T-helper 1 cell treated with Interleukin-12 subunit alpha and Interleukin-12 subunit beta and Interleukin-4 antibody, amounts not matched to agents 30 ng/mL and 1 ng/mL, for 36 hours (primary cell): ENCODE data around the gene SEMA3G. TPM values are rescaled to one million over a fixed set of nuclear protein-coding genes. Genes with fewer than 3 reads are reported as not detected.

Source experiments
- intact Hi-C: fragments of 100-400 bp; cut with micrococcal nuclease; formaldehyde crosslinking; loops from one replicate; pipeline ENCODE4 v1.15.1; 2024
- total RNA-seq: library from RNA; stranded (reverse); gene quantifications from 2 replicates; pipeline ENCODE4 v1.2.3, GENCODE V29; 2022

SEMA3G gene
- total RNA-seq, 1 donor from 2014 or later = not detected

DNA sequence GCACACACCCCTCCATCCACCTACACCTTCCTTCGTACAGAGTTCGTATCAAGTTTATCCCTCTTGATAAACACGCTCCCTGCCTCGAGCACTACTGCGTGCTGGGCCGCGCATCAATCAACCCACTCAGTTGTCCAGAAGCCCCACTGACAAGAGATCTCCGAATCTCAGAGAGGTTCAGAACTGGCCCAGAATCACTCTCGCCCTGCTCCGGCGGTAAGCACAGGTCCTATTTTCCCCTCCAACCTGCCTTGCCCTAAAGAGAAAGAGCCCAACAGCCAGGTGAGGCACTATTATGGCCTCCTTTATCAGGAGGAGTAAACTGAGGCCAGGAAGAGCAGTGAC, 10.0 kb upstream of the SEMA3G start:
- intact Hi-C loops = loop anchor here (1.0 to 10.0 kb wide), 8 partner anchors 10 to 590 kb away; partner anchors contain the start of genes ALAS1, DUSP7, GLT8D1 and GNL3

DNA sequence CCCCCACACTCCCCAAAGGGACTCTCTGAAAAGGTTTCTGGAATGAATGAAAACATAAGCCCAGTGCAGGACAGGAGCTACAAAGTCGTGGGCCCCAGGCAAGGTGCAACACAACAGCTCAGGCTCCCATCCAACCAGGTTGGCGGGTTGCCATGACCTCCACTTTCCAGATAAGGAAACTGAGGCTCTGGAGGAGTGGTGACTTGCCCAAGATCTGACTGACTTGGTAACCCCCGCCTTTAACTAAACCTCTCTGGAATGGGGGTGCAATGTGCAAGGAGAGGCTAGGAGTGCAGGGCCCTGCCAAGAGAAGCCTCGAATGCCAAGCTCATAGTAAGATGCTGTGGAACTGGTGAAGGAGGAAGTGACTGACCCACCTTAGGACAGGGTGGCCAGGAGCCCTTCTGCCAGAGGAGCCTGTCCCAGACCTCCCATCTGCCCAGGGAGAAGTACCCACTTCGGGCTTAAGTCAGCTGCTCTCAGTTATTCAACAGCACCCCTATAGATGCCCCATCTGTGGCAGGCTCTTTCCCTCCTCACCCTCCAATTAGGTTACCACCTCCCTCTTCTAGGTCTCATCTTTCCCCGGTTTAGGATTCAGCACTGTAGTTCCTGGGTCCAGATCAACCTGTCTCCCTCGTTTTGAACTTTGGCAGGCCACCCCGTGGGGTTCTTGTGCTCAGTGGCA, 9.5 kb upstream of the SEMA3G start:
- intact Hi-C loops = loop anchor here (2.0 to 10.0 kb wide), 2 partner anchors 398 to 590 kb away; partner anchors contain the start of genes DUSP7 and SFMBT1

DNA sequence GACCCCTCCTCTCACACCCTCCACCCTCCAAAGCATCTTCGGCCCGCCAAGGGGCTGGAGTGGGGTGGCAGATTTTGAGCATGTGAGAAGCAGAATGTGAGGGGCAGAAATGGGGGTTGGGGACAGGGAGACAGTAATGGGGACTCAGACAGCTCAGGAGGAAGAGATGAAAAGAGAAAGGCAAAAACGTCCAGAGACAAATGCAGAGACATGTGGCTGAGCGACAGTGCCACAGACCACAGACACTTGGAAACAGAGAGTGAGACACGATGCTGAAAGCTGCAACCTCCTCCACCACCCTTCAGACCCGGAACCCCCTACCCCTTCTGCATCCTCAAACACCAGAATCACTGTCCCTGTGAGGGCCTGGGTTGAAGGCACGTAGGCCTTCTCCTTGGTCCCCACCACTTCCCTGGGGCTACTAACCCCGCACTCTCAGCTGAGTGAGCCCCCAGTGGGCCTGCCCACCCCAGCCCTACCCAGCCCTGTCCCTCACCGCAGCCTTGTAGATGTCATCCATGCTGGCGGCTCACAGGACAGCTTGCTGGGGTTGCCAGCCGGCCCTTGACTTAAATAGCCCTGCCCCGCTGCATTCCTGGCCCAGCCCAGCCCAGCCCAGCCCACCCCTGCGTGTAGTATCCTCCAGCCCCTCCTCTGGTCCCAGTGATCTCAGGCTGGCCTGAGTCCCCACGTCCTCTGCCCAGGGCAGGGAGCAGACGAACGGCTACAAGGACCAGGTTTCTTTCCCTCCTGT, 8.8 kb upstream of the SEMA3G start, which contains the start of gene TNNC1:
TSS of gene TNNC1 (minus strand) at position 546 of the 754 bp plus-strand sequence. CDS start at position 520, 26 bp downstream.
- intact Hi-C loops = loop anchor here (2.0 to 10.0 kb wide), 2 partner anchors 397 to 591 kb away; partner anchors contain the start of genes DUSP7 and SFMBT1

DNA sequence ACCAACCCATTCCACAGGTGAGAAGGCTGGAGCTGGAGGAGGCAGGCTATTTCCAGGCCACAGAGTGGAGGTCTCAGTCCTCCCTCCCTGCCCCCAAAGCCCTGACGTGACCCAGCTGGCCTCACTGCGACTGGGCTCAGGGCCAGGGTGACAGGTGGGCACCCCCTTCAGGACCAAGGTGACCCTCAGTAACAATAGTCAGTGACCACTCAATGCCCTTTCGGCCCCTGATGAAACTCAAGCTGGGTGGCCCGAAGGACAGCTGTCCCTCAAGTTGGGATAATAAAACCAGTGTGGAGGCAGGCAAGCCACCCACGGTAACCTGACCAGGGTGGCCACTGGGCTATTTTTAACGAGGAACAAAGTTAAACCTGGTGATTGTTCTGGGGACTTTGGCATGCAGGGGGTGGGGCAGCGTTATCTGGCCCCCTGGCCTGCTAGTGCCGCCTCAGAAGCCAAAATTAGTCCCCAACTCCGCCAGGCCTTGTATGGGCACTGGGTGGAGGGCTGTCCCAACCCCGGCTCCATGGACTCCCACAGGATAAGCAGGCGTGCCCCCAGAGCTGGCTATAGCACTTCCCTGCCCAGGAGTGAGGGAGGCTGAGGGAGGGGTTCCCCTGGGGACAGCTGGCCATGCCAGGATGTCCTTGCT, 7.8 kb upstream of the SEMA3G start:
- intact Hi-C loops = loop anchor here (10.0 kb wide), 1 partner anchor 592 kb away; the partner anchor contains the start of gene SFMBT1

DNA sequence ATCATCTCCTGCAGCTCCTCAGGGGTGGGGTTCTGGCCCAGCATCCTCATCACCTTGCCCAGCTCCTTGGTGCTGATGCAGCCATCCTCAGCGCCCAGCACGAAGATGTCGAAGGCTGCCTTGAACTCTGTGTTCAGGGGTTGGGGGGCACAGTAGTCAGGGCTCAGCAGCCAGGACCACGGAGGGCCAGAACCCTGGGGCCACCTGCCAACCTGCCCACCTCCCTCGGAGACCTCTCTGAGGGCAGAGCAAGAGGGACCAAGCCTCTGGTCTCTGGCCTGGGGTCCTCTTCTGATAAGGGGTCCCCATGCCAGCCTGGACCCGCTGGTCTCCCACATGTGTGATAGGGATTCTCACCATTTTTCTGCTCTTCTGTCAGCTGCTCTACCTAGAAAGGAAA, 7.2 kb upstream of the SEMA3G start:
- intact Hi-C loops = loop anchor here (10.0 kb wide), 1 partner anchor 593 kb away; the partner anchor contains the start of gene SFMBT1

DNA sequence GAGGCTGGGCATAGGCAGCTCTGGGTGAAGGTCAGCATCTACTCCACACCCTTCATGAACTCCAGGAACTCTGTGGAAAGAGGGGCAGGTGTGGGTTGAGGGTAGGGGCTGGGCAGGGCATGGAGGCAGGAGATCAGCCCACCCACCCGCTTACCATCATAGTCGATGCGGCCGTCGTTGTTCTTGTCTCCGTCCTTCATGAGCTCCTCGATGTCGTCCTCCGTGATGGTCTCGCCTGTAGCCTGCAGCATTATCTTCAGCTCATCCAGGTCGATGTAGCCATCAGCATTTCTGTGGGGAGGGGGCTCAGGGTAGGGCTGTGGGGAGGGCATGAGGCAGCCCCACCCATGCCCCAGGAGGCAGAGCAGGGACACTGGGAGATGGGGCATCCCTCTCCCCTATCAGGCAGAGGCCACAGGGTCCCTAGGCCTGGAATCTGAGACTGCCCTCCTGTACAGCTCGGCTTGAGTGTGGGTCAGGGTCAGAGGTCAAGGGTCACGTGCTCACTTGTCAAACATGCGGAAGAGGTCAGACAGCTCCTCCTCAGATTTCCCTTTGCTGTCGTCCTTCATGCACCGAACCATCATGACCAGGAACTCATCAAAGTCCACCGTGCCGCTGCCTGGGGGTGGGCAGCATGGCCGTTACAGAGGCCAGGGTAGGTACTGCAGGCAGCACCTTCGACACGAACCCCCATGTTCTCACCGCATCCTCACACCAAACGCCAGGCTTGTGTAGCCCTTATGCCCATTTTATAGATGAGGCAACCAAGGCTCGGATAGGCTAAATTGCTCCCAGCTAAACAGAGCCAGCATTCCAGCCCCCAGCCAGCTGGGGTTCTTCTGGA, 6.6 kb upstream of the SEMA3G start:
- intact Hi-C loops = loop anchor here (10.0 kb wide), 1 partner anchor 593 kb away; the partner anchor contains the start of gene SFMBT1

DNA sequence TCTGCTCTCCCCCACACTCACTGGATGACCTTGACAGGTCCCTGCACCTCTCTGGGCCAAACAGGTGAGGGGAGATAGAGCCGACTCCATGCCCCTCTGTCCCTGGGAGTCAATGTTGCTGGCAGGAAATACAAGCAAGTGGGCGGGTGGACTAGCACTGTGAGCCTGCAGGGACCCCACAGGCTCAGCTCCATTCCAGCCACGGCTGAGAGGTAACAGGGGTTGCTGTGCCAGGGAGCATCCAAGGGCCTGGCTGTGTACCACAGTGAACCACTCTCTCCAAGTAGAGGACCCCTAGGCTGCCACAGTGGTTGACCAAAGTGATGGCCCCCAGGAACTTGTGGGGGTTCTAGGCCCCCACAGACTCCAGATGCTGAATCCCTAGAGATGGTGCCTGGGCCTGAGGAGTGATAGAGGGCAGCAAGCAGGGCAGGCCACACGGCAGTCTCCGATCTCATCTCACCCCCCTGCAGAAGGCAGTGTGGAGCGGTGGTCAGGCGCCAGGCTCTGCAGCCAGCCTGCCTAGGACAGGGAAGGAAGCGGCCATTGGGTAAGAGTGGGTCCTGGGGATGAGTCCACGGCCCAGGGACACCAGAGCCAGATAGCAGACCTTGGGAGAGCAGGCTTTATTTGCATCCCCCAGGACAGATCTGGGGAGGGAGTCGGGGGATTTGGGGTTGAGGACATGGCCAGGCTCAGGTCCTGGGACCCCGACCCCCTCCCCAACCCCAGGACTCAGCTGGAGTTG, 5.8 kb upstream of the SEMA3G start:
- intact Hi-C loops = loop anchor here (10.0 kb wide), 1 partner anchor 594 kb away; the partner anchor contains the start of gene SFMBT1

DNA sequence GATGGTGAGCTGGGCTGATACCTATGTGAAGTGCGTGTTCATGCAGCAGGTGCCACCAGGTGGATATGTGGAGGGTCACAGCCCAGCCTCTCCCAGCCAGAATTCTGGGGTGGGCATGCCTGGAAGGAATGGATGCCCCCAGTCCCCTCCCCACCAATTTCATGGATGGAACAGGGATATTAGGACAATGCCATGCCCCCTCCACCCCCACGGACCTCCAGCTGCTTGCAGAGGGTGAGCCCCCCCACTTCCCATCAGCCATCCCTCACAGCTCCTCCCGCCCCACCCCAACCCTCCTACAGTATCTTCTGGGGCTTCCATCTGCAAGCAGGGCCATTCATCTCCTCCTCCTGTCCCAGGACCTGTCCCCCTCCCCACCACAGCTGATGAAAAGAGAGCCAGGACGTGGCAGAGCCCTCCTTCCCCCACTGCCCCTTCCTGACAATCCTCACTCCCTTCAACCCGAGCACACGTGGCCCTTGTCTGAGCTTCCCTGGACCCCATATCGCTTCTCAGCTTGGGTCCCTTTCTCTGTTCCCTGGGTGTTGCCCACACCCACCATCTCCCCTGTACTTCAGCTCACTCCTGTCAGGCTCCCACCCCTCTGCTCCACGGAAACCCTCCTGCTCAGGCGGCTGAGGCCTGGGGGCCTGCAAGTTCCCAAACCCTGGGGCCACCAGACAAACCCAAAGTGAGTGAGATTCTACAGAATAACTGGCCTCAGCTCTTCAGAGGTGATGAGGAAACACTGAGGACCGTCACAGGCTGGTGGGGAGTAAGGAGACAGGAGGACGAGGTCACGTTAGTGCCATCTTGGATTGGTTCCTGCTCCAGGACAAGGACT, 2.8 kb upstream of the SEMA3G start:
- intact Hi-C loops = loop anchor here (1.0 to 5.0 kb wide), 5 partner anchors 19 to 227 kb away; no protein-coding TSS in a partner anchor

DNA sequence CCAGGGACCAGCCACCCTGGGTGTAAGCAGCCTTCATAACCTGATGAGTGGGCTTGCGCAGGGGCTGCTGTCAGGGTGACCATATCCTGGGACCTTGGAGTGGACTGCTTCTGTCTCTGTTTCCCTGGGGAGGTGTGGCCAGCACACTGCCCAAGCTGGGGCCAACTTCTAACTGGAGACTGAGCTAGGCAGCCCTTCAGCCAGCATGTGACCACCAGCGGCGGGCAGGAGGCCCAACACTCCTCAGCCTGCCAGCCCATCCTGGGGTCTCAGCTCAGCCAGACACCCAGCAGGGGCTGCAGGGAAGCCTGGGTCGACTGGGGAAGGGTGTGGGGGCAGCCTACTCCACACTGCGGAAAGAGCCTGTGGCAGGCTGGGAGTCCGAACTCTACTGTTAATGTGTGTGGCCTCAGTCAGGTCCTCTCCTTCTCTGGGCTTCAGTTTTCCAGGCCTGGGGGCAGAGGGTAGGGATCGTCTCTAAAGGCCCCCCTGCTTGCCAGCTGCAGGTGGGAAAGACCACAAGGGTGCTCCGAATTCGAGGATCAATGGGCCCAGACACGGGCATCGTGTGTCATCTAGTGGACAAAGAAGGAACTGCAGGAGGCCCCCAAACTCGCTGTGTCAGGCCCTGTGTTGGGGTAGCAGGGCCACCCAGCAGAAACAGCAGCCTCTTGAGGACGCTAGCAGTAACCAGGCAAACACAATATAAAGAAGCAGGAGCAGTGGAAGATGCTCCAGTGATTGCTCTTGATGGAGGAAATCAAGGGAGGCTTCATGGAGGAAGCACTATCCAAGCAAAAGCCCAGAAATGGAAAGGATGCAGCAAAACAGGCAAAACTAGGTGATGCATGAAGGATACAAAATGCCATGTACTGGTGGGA, 2.0 kb upstream of the SEMA3G start:
- intact Hi-C loops = loop anchor here (1.0 to 5.0 kb wide), 5 partner anchors 19 to 227 kb away; no protein-coding TSS in a partner anchor

DNA sequence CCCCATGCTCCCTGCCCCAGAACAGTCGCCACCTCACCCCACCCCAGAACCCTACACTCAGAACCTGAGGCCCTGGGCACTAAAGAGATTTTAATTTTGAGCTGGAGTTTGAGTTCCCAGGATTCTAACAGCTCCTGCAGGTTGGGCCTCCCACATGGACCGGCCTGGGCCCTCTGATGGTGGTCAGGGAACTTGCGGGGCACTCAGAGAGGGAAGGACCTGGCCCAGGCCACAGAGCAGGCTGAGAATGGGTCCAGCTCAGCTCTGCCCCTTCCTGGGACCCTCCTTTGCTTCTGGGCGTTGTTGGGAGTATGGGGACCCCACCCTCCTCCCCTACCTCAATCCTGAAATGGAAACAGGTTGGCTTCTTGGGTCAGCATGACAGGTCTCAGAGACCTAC, 1.1 kb upstream of the SEMA3G start:
- intact Hi-C loops = loop anchor here (2.0 to 5.0 kb wide), 2 partner anchors 107 to 164 kb away; no protein-coding TSS in a partner anchor

DNA sequence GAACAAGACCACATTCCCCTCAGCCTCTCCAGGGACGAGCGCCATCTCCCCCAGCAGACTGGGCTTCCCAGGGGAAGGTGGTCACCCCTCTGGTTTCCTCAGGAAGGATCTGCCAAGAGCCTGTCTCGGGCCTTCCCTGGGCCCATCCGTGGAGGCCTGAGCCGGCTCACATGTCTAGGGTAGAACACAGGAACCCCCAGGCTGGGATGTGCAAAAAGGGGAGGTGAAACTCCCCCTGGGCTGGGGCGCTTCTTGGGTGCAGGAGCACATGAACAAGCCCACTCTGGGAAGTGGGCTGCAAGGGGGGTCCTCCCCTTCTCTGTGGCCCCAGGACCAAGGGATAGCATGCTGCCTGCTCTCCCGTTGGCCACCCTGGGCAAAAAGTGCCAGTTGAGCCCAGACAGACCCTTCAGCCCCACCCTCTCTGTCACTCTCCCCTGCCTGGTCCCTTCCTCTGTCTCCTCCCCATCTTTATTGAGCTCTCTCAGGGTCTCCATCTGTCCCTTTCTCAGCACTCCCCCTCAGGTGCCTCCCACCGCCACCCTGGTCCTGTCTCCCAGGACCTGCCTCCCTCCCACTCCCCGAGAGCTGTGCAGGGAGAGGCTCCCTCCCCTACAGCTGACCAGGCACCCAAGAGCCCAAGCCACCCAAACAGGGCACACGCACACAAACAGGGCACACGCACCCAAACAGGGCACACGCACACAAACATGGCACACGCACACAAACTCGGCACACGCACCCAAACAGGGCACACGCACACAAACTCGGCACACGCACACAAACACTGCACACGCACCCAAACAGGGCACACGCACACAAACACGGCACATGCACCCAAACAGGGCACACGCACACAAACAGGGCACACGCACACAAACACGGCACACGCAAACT, 864 bp downstream of the SEMA3G start:
- intact Hi-C loops = no loop called here

DNA sequence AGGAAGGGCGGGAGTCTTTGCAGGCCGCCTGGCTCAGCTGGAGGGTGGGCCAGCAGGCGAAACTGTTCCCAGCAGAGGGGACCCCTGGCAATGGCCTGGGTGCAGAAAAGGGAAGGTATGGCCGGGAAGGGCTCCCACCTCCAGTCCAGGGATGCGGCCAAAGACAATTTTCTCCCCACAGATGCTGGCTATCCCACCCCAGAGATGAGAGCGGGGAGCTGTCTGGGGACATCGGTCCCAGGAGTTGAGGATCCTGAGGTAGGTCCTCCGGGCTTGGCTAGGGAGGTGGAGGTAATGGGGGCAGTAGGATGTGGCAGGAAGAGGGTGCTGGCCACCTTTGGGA, 1.7 kb downstream of the SEMA3G start:
- intact Hi-C loops = no loop called here

DNA sequence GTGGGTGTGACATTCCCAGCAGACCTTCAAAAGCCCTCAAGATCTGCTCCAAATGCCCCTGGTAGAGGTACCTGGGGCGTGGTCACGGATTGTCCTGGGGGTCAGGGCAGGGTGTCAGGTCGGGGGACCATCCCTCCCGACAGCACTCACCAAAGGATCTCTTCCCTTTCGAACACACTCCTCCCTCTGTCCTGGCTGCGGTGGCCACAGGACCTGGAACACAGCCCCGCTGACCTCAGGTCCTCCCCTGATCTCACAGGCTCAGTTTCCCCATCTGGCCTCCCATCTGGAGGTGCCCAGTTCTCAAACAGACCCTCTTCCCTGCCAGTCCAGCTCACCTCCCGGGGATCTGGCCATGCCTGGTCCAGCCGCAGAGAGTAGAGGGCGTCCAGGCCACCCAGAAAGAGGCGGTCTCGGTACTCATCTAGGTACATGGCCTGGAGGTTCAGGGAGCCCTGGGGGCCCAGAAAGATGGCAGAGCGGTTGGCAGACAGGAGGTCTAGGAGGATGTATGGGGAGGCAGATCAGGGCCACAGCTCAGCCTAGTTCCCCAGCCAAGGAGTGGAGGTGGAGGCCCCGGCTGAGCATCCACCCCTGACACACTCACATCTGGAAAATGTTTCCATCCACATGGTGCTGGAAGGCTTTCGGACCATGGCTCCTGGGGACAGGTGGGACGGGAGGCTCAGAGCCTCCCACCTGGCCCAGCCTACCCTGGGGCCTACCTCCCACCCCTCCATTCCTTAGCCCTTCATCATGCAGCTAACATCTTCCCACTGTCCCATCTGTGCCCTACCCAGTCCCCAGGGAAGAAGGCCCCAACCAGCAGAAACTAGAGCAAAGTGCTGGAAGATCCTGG, 2.3 kb downstream of the SEMA3G start:
- intact Hi-C loops = no loop called here

DNA sequence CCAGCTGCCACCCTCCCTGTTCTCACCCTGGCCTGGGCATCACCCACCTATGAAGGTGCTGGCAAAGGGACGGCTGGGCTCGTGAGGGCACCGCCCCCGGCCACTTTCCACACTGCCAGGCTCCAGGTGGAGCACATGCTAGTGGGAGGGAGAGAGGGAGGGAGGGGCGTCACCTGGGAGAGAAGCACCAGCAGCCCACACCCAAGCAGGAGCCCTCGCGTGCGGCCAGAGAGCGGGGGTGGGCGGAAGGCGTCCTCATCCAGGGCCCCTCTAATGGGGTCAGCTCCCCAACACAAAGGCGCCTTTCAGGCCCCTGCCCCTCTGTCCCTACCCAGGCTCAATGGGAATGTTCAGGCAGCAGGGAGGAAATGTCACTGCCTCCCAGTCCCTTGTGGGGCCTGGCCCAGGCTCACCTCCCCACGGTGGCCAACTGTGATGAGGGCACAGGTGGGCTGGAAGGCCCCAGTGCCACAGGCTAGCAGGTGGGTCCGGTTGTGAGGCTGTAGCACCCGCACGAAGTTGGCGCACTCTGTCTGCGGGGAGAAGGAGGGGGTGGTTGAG, 3.1 kb downstream of the SEMA3G start:
- intact Hi-C loops = no loop called here

DNA sequence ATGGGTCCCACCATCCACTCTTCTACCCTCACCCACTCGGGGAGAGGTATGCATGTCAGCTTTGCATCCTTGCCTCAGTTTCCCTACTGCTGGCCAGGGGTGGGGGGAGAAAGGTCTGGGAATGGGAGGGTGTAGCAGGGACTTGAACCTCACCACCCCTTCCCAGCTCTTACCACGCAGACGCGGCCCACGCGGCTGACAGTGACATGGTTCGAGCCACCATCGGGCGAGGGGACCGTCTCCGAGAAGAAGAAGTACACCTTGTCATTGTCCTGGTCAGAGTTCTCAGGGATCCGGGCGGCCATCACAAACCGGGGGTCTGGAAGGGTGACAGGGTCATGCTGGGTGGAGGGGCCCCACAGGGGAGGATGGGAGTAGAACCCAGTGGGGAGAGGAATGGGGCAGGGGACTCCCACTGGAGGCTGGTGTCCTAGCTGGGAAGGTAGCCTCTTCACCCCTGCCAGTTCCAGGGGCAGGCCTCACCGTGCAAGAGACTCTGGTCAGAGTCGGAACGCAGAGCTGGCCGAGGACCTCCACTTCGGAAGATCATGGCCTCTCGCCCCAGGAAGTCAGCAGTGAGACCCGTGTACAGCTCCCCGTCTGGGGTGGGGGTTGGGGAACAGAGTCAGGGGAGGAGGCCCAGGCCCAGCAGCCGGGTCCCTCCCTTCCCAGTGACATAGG, 3.7 kb downstream of the SEMA3G start:
- intact Hi-C loops = no loop called here
